Measurements from ENCODE around the gene THSD4. TPM values are rescaled to one million over a fixed set of nuclear protein-coding genes. Genes with fewer than 3 reads are reported as not detected.

THSD4 gene
- total and polyA plus RNA-seq, 2 of the 8 experiments (the other 6 are each of a cell fraction or from before 2014, with no cell fraction given), result 2.5 to 6.2 TPM

DNA sequence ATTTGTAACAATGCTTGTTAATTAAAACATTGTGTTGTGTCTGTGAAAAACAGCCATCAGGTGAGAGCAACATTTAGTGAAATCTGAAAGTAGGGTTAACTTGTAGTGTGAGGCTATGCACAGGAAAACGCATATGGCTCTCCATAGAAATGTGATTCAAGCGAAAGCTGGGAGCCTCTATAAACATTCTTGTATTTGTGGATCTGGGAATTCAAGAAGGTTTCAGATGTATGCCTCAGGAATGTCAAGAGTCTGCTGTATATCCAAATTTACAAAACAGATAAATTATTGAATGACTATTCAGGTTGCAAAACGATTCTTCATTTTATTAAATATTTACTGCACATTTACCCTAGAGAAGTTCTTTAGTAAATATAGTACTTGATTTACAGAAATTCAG, 166.0 kb downstream of the THSD4 start (continued):
- TF ChIP-seq, protein P1, sequence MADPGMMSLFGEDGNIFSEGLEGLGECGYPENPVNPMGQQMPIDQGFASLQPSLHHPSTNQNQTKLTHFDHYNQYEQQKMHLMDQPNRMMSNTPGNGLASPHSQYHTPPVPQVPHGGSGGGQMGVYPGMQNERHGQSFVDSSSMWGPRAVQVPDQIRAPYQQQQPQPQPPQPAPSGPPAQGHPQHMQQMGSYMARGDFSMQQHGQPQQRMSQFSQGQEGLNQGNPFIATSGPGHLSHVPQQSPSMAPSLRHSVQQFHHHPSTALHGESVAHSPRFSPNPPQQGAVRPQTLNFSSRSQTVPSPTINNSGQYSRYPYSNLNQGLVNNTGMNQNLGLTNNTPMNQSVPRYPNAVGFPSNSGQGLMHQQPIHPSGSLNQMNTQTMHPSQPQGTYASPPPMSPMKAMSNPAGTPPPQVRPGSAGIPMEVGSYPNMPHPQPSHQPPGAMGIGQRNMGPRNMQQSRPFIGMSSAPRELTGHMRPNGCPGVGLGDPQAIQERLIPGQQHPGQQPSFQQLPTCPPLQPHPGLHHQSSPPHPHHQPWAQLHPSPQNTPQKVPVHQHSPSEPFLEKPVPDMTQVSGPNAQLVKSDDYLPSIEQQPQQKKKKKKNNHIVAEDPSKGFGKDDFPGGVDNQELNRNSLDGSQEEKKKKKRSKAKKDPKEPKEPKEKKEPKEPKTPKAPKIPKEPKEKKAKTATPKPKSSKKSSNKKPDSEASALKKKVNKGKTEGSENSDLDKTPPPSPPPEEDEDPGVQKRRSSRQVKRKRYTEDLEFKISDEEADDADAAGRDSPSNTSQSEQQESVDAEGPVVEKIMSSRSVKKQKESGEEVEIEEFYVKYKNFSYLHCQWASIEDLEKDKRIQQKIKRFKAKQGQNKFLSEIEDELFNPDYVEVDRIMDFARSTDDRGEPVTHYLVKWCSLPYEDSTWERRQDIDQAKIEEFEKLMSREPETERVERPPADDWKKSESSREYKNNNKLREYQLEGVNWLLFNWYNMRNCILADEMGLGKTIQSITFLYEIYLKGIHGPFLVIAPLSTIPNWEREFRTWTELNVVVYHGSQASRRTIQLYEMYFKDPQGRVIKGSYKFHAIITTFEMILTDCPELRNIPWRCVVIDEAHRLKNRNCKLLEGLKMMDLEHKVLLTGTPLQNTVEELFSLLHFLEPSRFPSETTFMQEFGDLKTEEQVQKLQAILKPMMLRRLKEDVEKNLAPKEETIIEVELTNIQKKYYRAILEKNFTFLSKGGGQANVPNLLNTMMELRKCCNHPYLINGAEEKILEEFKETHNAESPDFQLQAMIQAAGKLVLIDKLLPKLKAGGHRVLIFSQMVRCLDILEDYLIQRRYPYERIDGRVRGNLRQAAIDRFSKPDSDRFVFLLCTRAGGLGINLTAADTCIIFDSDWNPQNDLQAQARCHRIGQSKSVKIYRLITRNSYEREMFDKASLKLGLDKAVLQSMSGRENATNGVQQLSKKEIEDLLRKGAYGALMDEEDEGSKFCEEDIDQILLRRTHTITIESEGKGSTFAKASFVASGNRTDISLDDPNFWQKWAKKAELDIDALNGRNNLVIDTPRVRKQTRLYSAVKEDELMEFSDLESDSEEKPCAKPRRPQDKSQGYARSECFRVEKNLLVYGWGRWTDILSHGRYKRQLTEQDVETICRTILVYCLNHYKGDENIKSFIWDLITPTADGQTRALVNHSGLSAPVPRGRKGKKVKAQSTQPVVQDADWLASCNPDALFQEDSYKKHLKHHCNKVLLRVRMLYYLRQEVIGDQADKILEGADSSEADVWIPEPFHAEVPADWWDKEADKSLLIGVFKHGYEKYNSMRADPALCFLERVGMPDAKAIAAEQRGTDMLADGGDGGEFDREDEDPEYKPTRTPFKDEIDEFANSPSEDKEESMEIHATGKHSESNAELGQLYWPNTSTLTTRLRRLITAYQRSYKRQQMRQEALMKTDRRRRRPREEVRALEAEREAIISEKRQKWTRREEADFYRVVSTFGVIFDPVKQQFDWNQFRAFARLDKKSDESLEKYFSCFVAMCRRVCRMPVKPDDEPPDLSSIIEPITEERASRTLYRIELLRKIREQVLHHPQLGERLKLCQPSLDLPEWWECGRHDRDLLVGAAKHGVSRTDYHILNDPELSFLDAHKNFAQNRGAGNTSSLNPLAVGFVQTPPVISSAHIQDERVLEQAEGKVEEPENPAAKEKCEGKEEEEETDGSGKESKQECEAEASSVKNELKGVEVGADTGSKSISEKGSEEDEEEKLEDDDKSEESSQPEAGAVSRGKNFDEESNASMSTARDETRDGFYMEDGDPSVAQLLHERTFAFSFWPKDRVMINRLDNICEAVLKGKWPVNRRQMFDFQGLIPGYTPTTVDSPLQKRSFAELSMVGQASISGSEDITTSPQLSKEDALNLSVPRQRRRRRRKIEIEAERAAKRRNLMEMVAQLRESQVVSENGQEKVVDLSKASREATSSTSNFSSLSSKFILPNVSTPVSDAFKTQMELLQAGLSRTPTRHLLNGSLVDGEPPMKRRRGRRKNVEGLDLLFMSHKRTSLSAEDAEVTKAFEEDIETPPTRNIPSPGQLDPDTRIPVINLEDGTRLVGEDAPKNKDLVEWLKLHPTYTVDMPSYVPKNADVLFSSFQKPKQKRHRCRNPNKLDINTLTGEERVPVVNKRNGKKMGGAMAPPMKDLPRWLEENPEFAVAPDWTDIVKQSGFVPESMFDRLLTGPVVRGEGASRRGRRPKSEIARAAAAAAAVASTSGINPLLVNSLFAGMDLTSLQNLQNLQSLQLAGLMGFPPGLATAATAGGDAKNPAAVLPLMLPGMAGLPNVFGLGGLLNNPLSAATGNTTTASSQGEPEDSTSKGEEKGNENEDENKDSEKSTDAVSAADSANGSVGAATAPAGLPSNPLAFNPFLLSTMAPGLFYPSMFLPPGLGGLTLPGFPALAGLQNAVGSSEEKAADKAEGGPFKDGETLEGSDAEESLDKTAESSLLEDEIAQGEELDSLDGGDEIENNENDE (IDR thresholded peaks at IDR 0.05; ENCODE audit: insufficient replicate concordance, low read length), result no peak
- TF ChIP-seq YY1 (IDR thresholded peaks at IDR 0.05; ENCODE audit: low read depth, low read length) (no peak), CEBPB (IDR thresholded peaks at IDR 0.05; ENCODE audit: low read depth, low read length) (no peak), ZNF274 (IDR thresholded peaks at IDR 0.05; ENCODE audit: borderline replicate concordance, extremely low read depth, low read length) (no peak), SIRT6 (IDR thresholded peaks at IDR 0.05; ENCODE audit: low read length) (no peak), ASH2L (IDR thresholded peaks at IDR 0.05; ENCODE audit: low read length) (no peak), NANOG (IDR thresholded peaks at IDR 0.05; ENCODE audit: insufficient read depth, low read depth, low read length, poor library complexity, severe bottlenecking) (no peak), TAF7 (optimal IDR thresholded peaks at IDR 0.05; ENCODE audit: borderline replicate concordance, low read depth, low read length) (no peak), GABPA (IDR thresholded peaks at IDR 0.05; ENCODE audit: borderline replicate concordance, insufficient read depth, low read length) (no peak)
- TF ChIP-seq, protein P2, sequence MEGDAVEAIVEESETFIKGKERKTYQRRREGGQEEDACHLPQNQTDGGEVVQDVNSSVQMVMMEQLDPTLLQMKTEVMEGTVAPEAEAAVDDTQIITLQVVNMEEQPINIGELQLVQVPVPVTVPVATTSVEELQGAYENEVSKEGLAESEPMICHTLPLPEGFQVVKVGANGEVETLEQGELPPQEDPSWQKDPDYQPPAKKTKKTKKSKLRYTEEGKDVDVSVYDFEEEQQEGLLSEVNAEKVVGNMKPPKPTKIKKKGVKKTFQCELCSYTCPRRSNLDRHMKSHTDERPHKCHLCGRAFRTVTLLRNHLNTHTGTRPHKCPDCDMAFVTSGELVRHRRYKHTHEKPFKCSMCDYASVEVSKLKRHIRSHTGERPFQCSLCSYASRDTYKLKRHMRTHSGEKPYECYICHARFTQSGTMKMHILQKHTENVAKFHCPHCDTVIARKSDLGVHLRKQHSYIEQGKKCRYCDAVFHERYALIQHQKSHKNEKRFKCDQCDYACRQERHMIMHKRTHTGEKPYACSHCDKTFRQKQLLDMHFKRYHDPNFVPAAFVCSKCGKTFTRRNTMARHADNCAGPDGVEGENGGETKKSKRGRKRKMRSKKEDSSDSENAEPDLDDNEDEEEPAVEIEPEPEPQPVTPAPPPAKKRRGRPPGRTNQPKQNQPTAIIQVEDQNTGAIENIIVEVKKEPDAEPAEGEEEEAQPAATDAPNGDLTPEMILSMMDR (IDR thresholded peaks at IDR 0.05; ENCODE audit: control extremely low read depth in 1 of 3, insufficient read depth in 1 of 3, low read depth in 1 of 3, low read length in 3 of 3), result no peak

Data from H1 (cell line).